NCI-H2196 treated with DMSO at 0.1 percent for 48 hours (cell line): Measurements from ENCODE around the gene FITM1.
"Not testable (repeated sequence)": the region's sequence is repeated elsewhere in the genome, so short reads cannot be mapped to it uniquely, and the experiment has no call there.

Experiments used
- DNase-seq: peaks from one replicate; lab custom pipeline; 2025; ENCODE audit not compliant: unreplicated experiment; lab: John Stamatoyannopoulos, UW

The FITM1 gene

GRCh38 chr14:24096545-24097181, 33.8 kb upstream of the FITM1 start:
- no peak for DNase-seq

GRCh38 chr14:24098229-24098926, 32.1 kb upstream of the FITM1 start:
- no peak for DNase-seq

- DNase-seq = peak; percentile 85
Observed at GRCh38 chr14:24098927-24099813, 31.3 kb upstream of the FITM1 start.

- DNase-seq = no peak
Observed at GRCh38 chr14:24100197-24100981, 30.1 kb upstream of the FITM1 start.

GRCh38 chr14:24100982-24101494, 29.4 kb upstream of the FITM1 start:
- DNase-seq = no peak

GRCh38 chr14:24102357-24103048, 28.0 kb upstream of the FITM1 start:
- DNase-seq = no peak

GRCh38 chr14:24103451-24103850, 27.0 kb upstream of the FITM1 start:
- DNase-seq = no peak

- not testable (repeated sequence) for DNase-seq
Observed at GRCh38 chr14:24105609-24106239, 24.7 kb upstream of the FITM1 start.

- DNase-seq = no peak
Observed at GRCh38 chr14:24106672-24107271, 23.7 kb upstream of the FITM1 start.

GRCh38 chr14:24108336-24108874, 22.1 kb upstream of the FITM1 start:
- DNase-seq = no peak

GRCh38 chr14:24110060-24110459, 20.4 kb upstream of the FITM1 start:
- DNase-seq = no peak

GRCh38 chr14:24110523-24110922, 19.9 kb upstream of the FITM1 start:
- no peak for DNase-seq

GRCh38 chr14:24113379-24113800, 17.1 kb upstream of the FITM1 start:
- DNase-seq = no peak

GRCh38 chr14:24113801-24114531, 16.5 kb upstream of the FITM1 start:
- peak; percentile 90 for DNase-seq

GRCh38 chr14:24114532-24115421, 15.7 kb upstream of the FITM1 start, which contains the start of the genes DCAF11 and NRL:
Gene DCAF11 (plus strand): TSS chr14:24114777. CDS start chr14:24115595, 818 bp downstream.
Gene NRL (minus strand): TSS chr14:24114949. CDS start chr14:24082848, 32,101 bp downstream.
- DNase-seq = peak; percentile 99

- DNase-seq = no peak
Observed at GRCh38 chr14:24115422-24116127, 14.9 kb upstream of the FITM1 start.
